GM08714 (cell line): ENCODE data around the gene COL18A1.

Experiments
- H3K4me3 ChIP-seq: fragments of 200-500 bp; sonication (Bioruptor generic); 2 replicates; pipeline ENCODE4 v1.5.1; 2014; ENCODE audit warnings: mild to moderate bottlenecking, low read length, inconsistent platforms
- ZNF274 ChIP-seq: IDR thresholded peaks from 2 replicates; pipeline ENCODE4 v1.6.1; 2012; ENCODE audit warnings: mild to moderate bottlenecking, low read depth, low read length

COL18A1 gene

DNA sequence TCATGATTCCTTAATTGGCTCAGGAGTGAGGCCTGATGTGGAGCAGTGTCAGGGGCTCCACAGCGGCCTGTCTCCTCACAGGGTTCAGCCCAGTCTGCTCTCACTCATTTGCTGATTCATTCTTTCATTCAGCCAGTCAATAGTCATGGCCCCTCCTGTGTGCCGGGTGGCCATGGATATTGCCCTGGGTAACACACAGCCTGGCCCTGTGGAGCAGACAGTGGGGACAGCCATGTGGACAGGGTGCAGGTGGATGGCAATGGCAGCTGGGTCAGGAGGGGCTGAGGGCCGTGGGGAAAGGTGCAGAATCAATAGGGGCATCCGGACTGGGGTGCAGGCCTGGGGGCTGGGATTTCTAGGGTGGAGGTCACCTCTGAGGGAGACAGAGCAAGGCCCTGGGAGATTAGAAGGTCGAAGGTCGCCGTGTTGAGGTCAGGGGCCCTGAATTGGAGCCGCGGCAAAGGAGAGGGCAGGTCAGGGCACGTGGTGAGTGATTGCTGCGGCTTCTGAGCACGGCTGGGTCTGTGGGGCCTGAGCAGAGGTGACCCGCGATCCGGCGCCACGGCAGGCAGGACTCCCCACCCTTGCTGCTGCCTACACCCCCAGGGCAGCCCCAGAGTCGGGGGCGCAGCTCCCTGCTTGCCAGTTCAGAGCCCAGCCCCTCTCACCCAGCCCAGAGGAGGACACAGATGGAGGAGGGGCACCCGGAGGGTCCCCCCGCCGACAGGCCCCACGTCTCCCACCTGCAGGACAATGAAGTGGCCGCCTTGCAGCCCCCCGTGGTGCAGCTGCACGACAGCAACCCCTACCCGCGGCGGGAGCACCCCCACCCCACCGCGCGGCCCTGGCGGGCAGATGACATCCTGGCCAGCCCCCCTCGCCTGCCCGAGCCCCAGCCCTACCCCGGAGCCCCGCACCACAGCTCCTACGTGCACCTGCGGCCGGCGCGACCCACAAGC, 103.9 kb downstream of the COL18A1 start:
- TF ChIP-seq ZNF274: no peak
- H3K4me3 ChIP-seq: no peak overlapping the region

DNA sequence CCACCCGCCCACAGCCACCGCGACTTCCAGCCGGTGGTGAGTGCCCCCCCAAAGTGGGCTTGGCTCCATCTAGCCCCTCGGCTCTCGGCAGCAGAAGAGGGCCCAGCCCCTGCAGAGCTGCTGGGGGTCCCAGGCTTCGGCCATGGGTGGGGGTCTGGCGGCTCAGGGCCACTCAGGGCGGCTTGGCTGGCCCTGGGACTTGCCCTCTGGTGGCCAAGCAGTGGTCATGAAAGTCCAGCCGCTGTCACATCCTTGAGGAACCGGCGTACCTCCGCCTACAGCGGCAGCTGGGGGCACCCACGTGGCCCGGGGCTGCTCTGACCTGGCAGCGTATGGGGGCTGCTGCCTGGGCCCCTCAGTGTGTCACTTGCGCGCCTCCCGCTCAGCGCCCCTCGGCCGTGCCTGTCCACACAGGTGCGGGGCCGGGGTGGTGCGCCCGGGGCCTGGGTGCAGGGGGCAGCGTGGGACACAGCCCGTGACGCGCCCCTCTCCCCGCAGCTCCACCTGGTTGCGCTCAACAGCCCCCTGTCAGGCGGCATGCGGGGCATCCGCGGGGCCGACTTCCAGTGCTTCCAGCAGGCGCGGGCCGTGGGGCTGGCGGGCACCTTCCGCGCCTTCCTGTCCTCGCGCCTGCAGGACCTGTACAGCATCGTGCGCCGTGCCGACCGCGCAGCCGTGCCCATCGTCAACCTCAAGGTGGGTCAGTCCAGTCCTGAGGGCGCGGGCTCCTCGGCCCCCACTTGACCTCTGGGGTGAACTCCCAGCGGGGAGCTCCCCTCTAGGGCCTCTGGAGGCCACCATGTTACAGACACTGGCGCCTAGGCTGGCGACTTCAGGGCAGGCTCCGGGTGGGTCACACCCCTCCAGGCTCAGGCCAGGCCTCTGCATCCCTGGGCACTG, 104.9 kb downstream of the COL18A1 start:
- no peak overlapping the region for H3K4me3 ChIP-seq
- no peak for TF ChIP-seq ZNF274

DNA sequence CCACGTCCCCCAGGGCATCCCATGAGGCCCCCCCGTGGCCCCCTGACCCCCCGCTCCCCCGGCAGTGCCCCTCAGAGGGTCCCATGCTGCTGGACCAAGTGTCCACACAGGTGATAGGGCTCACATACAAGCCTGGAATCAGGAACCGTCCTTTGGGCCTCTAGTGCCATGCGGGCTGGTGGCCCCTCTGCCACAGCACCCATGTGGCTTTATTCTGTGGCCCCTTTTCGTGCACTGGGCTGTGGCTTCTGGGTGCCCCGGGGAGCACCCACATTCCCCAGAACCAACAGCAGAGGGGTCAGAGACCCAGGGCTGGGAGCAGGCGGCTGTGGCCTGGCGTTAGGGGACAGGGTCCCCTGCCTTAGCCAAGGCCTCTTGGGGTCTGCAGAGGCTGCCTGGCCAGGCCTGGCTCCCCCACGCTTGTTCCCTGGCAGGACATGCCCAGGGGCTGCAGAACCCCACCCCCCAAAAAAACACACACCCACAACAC, 105.5 kb downstream of the COL18A1 start:
- H3K4me3 ChIP-seq: no peak overlapping the region
- no peak for TF ChIP-seq ZNF274

DNA sequence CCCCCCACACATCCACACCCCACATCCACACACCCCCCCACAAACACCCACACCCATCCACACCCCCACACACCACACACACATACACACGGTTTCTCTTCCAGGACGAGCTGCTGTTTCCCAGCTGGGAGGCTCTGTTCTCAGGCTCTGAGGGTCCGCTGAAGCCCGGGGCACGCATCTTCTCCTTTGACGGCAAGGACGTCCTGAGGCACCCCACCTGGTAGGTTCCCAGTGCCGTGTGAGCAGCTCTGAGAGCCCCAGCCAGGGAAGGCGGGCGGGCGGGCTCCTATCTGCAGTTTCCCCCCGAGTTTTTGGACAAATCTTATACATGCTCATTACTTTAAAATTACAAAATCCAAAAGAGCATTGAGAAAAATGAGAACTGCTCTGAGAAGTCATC, 106.0 kb downstream of the COL18A1 start:
- no peak for TF ChIP-seq ZNF274
- H3K4me3 ChIP-seq: no peak overlapping the region

DNA sequence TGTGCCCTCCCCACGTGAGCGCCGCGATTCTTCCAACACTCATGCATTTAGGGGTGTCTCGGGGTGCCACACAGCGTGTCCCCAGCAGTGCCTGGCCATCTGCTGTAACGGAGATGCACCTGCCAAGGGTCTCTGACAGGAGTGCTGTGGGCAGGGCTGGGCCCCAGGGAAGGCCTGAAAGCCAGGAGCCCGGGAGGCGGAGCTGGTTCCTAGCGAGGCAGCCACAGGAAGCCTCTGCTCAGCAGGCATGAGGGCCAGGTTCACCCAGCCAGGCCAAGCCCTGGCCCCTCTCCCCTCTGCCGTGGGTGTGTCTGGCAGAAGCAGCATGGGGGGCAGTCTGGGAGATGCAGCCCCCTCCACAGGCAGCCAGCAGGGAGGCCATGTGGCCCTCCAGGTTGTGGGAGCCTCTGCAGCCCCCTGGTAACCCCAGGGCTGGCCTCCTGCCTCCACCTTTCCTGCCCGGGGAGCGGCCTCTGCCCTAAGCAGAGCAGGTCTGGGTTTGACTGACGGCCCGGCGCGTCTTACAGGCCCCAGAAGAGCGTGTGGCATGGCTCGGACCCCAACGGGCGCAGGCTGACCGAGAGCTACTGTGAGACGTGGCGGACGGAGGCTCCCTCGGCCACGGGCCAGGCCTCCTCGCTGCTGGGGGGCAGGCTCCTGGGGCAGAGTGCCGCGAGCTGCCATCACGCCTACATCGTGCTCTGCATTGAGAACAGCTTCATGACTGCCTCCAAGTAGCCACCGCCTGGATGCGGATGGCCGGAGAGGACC, 106.9 kb downstream of the COL18A1 start:
- no peak overlapping the region for H3K4me3 ChIP-seq
- no peak for TF ChIP-seq ZNF274

DNA sequence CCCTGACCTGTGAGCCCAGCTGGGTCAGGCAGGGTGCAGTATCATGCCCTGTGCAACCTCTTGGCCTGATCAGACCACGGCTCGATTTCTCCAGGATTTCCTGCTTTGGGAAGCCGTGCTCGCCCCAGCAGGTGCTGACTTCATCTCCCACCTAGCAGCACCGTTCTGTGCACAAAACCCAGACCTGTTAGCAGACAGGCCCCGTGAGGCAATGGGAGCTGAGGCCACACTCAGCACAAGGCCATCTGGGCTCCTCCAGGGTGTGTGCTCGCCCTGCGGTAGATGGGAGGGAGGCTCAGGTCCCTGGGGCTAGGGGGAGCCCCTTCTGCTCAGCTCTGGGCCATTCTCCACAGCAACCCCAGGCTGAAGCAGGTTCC, 107.6 kb downstream of the COL18A1 start:
- no peak overlapping the region for H3K4me3 ChIP-seq
- TF ChIP-seq ZNF274: no peak

DNA sequence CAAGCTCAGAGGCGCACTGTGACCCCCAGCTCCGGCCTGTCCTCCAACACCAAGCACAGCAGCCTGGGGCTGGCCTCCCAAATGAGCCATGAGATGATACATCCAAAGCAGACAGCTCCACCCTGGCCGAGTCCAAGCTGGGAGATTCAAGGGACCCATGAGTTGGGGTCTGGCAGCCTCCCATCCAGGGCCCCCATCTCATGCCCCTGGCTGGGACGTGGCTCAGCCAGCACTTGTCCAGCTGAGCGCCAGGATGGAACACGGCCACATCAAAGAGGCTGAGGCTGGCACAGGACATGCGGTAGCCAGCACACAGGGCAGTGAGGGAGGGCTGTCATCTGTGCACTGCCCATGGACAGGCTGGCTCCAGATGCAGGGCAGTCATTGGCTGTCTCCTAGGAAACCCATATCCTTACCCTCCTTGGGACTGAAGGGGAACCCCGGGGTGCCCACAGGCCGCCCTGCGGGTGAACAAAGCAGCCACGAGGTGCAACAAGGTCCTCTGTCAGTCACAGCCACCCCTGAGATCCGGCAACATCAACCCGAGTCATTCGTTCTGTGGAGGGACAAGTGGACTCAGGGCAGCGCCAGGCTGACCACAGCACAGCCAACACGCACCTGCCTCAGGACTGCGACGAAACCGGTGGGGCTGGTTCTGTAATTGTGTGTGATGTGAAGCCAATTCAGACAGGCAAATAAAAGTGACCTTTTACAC, 108.2 kb downstream of the COL18A1 start:
- no peak overlapping the region for H3K4me3 ChIP-seq
- no peak for TF ChIP-seq ZNF274

DNA sequence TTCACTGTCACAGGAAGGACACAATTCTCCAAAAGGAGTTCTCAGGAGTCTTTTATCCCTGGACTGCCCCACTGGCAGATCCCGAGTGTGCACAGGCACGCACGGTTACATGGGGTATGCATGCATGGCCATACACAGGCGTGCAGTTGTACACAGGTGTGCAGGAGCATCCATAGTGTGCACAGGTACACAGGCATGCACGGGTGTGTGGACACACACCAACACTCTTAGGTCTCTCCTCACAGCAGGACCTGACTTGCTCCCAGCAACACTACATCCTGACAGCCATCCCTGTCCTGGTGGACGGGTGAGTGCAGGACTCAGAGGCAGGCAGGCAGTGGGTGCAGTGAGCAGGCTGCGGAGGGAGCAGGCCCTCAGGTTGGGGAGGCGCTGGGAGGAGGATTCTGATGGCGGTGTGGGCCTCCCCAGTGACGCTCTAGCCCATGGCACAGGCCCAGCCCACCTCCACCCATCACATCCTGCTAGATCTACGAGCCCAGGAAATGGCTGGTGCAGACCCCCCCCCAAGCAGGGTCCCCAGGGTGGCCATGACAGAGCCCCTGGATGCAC, 108.9 kb downstream of the COL18A1 start:
- TF ChIP-seq ZNF274: no peak
- H3K4me3 ChIP-seq: no peak overlapping the region

DNA sequence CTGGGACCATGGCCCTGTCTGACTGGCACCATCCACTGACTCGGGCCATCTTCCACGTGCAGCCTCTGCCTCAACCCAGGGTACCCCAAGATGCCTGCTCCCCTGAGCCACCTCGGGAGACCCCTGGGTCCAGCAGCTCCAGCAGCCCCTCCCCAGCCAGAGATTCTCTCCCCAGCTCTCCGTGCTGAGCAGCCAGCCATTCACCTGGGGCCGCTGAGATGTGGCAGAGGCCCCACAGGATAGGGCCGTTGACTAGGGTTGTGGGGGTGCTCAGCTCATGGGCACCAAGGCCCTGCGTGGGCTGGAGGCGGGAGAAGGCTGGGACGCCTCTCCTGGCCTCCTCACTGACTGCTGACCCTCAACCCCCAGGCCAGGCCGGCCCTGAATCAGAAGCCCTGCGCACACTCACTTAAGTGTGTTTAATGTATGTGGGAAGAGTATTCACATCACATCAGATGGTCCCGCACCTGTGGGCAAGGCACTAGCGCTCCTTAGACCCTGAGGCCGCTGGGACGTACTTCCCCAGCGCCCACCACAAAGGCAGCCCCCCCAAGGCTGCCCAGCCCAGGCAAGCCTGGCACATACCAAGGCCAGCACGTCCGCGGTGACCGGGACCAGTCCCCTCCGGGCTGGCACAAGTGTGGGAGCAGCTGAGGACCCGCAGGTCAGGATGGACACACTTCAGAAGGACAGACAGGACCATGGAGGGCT, 109.5 kb downstream of the COL18A1 start:
- no peak for TF ChIP-seq ZNF274
- no peak overlapping the region for H3K4me3 ChIP-seq

DNA sequence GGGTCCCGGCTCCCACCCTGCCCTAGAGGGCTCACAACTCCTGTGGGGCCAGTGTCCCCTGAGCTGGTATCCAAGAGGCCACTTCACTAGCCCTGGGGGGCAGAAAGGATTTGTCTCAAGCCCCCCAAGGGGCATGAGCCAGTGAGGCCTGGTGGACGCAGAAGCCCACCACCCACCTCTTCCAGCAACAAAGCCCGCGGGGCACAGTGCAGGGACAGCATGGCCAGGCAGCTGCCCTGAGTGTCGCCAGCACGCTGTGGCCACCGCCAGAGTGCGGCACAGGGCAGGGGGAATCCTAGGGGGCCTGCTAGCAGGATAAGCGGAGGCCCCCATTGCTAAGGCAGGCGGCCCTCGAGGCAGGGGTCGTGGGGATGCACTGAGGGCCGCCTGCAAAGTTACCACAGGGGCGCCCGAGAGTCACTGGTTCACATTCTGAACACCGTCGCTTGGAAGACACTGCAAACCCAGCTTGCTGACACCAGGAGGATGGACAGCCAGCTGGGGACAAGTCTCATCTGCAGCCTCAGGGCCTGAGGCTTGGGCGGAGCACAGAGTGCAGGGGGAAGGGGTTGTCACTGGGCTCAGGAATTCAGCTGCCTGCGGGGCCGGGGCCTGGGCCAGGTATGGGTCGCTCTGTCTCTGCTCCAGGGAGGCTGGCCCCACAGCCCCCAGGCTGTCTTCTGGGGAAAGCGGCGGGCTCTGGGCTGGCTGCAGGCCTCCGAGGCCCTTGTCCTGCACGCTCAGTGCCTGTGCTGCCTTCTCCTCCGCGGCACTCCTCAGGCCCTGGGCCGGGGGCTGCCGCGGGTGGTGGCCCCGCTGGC, 110.5 kb downstream of the COL18A1 start:
- no peak overlapping the region for H3K4me3 ChIP-seq
- no peak for TF ChIP-seq ZNF274

DNA sequence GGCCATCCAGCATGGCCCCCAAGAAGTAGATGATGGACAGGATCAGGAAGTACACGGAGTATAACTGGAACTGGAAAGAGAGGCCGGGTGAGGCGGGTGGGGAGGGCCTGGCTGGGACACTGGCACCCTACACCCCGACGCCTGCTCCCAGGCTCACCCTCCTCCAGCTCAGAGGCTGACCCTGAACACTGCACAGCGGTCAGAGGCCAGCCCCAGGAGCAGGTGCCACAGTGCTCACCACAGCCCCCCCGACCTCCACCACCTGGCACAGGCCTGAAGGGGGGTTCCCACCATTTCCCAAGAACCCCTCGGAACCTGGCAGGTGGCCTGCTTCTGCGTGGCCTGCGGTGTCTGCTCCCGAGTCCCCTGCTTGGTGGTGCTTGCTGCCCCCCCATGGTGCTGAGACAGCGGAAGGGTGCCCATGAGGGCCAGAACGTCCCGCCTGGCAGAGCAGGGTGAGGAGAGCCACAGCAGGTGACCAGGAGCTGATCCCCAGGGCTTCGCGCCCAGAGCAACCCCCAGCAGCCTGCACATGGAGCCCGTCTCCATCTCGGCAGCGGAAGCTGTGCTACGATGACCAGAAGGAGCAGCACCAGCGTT, 111.2 kb downstream of the COL18A1 start:
- TF ChIP-seq ZNF274: no peak

More for the DNA sequence above, 111.2 kb downstream of the COL18A1 start:
- H3K4me3 ChIP-seq: no peak overlapping the region
